ENCODE data around the gene SORBS1.

DNA sequence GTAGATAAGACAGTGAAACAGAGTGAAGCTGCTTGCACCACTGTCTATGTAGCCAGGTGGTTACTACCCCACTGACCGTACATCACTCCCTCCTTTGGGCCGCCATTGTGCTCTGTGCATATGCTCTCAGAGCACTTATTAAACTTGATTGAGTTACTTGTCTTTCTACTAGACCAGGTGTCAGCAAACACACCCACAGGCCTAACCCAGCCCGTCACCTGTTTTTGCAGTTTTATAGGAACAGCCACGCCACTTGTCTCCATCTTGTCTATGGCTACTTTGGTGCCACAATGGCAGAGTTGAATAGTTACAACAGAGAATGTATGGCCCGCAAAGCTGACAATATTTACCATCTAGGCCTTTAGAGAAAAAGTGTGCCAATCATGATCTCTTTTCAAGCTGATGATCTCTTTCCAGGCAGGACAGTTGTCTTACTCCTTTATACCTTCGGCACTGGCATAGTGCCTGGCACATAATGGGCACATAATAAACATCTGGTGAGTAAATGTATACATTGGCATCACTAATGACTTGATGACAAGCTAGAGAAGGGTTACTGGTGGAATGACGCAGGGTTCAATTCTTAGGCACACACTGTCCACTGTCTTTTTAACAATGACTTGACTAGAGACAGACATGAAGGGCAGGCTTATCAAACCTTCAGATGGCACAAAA lies 36.7 kb downstream of the SORBS1 start:
- no peak for TF ChIP-seq TCF4 (CRISPR knock-in tag; IDR thresholded peaks at IDR 0.05; ENCODE audit: borderline replicate concordance)
- TF ChIP-seq ZFP3 (CRISPR knock-in tag; IDR thresholded peaks at IDR 0.05): no peak
- no peak for TF ChIP-seq TOX (CRISPR knock-in tag; IDR thresholded peaks at IDR 0.05; ENCODE audit: borderline replicate concordance)
- no peak for TF ChIP-seq RARB (CRISPR knock-in tag; IDR thresholded peaks at IDR 0.05)
- TF ChIP-seq PATZ1 (CRISPR knock-in tag; IDR thresholded peaks at IDR 0.05; ENCODE audit: borderline replicate concordance): no peak
- TF ChIP-seq ZFP30 (CRISPR knock-in tag; IDR thresholded peaks at IDR 0.05): no peak
- no peak for TF ChIP-seq BACH2 (CRISPR knock-in tag; IDR thresholded peaks at IDR 0.05; ENCODE audit: borderline replicate concordance)
- TF ChIP-seq SNAI2 (CRISPR knock-in tag; IDR thresholded peaks at IDR 0.05): no peak
- TF ChIP-seq ZNF8 (CRISPR knock-in tag; IDR thresholded peaks at IDR 0.05): no peak
- TF ChIP-seq ARNTL (CRISPR knock-in tag; IDR thresholded peaks at IDR 0.05; ENCODE audit: borderline replicate concordance, low read depth): no peak

Data from SK-N-SH treated with all-trans-retinoic acid at 6 μM for 48 hours (cell line).